Fibroblast of skin of right biceps (primary cell): ENCODE measurements around the gene CBY2.

Experiments used
- DNase-seq: peaks from one replicate; pipeline ENCODE4 v3.0.0-alpha.2; 2013

CBY2 gene

DNA sequence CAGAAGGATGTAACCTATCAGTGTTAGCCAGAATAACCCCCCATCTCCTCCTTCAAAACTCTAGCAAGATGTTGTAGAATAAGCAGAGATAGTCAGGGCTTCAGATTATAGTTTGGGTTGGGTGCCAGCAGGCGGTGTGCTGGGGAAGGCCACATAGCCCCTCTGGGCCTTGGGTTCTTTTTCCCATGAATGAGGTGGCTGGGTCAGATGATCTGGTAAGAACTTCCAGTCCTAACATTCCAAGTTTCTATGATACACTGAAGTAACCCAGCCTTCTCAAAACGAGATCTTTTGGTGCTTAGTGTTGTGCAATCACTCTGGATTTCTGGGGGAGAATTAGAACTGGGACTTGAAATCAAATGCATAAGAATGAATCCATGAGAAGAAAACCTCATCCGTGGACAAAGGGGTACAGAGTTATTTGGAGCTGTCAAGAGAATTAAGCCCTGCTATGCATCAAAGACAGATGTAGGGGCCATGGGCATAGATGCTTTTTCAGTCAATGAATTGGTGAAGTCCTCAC is 810 bp downstream of the CBY2 start:
- no peak for DNase-seq

DNA sequence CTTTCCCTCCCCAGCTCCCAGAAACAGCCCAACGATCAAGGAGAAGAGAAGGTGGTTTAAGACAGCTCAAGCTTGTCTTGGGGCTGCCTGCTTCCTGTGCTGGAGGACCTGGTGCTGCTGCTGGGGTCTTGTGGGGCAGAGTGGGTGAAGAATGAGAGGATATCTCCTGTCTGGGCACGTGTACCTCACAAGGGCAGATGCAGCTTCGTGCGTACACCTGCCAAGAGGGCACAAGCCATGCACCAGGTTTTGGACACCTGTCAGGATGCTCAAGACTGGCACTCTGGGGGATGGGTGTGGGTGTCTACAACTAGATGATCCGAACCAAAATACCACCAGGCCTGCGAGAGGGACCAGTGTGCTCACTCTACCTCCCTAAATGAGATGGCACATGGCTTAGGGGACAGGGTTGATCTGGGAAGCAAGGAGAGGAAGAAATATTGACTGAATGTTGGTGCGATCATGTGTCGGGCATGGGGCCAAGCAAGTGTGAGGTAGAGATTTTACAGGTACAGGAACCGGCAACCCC is 2.2 kb downstream of the CBY2 start:
- no peak for DNase-seq

DNA sequence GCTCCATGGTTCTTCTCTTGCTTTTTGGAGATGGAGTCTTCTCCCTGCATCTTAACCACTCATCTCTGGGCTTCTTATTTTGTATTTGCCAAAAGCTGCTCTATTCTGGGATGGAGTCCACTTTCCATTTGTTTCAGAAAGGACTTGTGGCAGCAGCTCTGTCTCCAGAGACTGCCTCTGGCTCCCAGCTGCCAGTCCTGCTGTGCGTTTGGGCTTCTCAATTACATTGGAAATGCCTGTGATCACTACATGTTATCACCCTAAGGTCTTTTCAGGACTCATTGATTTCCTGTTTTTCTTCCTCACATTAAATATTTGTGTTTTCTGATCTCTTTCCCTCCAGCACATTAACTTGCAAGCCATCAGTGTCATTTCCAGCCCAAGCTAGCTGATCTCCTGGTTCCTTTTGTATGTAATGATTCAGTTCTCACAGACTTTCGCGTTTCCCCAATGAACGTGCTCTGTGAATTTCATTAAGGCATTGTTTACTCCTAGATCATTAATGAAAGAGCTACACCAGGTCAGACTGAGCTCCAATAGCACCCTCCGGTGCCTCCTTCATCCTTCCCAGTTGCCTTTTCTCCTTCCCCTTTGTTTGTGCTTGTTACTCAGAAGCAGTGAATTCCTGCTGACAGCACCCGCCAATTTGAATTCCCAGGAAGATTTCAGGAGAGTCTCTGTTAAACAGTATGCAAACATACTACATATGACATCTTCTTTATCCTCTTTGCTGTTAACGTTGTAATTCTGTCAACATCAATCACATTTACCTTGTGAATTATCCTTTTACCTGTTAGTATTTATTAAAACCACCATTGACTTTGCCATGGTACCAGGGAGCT is 3.0 kb downstream of the CBY2 start:
- DNase-seq, result no peak

DNA sequence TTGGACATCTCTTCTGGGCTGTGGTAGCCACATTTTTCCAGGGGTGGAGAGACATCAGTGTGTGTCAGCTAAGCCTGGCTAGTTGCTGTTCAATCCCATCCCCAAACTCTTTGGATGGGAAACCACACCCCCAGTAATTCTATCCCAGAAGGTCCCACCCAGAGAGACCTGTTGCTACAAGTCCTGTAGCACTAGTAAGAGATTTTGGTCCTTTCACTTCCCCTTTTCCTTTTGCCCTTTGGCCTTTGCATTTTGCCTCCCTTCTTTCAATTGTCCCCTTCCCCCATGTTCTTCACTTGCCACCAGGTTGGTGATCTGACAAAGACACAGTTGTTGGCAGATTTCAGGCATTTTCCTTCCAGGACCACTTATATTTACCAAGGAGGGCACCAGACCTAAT is 3.8 kb downstream of the CBY2 start:
- no peak for DNase-seq

DNA sequence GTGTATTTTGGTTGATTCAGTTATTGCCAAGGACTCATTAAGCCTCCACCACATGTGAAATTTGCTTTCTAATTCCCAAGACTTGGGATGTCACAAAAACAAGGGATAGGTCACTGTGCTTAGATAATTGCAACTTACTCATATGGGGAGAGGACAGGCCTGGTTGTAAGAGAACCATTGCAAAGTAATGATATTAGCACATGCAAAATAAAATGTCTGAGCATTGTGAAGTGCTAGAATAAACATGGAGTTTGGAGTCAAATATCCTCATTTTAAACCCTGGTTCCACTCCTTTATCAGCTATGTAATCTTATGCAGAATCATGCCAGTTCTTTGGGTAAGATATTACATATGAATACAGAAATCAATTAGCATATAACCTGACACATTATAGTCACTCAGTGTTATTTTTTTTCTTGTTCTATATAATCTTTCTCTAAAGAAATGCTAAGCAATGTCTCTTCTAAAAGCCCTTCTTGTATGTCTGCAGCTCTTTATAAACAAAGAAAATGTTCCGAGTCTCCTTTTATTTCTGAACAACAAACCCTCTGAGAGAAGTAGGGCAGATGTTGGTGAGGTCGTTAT is 5.5 kb downstream of the CBY2 start:
- DNase-seq, result no peak

DNA sequence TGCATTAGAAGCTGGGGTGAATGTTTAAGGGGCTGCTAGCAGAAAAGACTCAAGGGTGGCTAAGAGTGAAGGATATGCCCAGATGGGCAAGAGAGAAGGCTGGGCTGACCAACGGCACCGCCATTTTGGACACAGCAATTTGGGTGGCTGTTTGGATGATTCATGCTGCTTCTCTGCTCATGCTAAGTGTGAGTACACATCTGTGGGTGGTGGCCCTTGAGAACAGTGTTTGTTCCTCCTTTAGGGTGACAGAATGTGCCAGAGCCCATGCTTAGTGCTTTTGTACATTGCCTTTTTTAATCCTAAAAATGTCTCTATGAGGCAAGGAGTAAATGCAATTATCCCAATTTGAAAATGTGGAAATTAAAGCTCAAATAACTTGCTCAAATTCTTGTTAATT is 9.8 kb downstream of the CBY2 start:
- DNase-seq, result no peak

DNA sequence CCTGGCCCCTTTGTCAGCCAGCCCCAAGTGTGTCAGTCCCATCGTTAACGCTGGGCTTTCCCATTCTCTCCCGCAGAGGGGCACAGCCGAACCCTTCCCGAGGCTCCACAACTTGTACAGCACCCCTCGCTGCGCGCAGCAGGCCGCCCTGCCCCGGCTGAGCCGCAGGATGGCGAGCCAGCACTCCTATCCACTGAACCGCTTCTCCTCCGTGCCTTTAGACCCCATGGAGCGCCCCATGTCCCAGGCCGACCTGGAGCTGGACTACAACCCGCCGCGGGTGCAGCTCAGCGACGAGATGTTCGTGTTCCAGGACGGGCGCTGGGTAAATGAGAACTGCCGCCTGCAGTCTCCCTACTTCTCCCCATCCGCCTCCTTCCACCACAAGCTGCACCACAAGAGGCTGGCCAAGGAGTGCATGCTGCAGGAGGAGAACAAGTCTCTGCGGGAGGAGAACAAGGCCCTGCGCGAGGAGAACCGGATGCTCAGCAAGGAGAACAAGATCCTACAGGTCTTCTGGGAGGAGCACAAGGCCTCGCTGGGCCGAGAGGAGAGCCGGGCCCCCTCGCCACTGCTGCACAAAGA is 11.1 kb downstream of the CBY2 start:
- no peak for DNase-seq

DNA sequence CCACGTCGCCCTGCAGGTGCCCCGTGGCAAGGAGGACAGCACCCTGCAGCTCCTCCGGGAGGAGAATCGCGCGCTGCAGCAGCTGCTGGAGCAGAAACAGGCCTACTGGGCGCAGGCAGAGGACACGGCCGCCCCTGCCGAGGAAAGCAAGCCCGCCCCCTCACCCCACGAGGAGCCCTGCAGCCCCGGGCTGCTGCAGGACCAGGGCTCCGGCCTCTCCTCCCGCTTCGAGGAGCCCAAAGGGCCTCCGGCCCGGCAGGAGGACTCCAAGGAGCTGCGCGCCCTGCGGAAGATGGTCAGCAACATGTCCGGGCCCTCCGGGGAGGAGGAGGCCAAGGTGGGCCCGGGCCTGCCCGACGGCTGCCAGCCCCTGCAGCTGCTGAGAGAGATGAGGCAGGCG is 11.6 kb downstream of the CBY2 start:
- DNase-seq, result no peak

DNA sequence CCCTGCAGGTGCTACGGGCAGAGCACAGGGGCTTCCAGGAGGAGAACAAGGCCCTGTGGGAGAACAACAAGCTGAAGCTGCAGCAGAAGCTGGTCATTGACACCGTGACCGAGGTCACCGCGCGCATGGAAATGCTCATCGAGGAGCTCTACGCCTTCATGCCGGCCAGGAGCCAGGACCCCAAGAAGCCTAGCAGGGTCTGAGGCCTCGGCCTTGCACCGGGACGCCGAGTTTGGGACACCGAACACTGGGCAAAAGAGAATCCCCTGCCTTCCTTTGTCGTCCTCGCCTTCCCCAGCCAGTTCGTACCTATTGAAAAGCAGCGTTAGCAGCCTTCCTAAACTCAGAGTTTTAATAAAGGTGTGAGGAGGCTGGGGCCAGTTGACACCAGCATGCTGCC is 12.1 kb downstream of the CBY2 start:
- DNase-seq, result no peak

DNA sequence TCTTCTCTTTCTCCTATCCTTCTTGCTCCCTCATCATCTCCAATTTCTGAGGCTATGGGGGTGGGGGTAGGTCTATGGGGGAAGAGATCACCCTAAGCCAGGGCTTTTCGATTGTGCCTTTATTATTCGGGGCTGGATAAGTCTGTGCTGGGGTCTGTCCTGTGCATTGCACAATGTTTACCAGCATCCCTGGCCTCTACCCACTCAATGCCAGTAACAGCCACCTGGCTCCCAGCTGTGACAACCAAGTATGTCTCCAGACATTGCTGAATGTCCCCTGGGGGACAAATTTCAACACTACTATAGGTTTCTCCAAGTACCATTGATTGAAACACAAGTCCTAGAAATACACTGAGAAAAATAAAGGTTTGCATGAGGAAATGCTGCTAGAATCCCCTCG is 13.2 kb downstream of the CBY2 start:
- no peak for DNase-seq

DNA sequence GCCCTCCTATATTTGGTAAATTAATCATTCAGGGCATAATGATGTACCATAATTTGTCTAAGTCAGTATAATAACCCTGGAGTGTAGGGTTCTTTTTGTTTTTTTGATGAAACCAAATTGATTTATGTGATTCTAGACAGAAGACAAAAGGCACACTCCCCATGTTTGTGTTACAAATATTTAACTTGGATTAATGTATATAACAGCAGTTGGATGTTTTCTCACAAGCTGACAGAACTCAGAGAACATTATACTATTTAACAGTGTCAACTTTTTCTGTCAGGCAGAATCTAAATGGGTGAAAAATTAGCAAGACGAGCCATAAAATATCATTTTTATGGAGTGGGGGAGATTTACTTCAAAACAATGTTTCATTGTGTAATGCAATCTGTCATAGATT is 15.2 kb downstream of the CBY2 start:
- DNase-seq, result no peak

DNA sequence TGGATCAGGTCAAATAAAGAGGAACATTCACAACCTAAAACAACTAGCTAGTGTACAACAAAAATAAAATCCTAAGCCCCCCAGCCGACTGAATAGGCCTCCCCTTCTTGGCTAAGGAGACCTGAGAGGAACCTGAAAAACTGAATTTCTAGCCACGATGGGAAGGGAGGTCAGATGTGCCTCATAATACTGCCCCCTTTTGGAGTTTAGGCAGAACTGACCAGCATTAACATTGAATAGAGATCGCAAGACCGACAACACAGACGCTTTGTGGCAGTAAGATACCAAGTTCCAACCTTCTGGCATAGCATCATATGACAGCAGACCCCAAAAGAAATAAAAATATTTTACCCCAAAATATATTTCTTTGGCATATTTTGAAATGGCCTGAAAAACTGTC is 15.9 kb downstream of the CBY2 start:
- DNase-seq, result peak; percentile 12

DNA sequence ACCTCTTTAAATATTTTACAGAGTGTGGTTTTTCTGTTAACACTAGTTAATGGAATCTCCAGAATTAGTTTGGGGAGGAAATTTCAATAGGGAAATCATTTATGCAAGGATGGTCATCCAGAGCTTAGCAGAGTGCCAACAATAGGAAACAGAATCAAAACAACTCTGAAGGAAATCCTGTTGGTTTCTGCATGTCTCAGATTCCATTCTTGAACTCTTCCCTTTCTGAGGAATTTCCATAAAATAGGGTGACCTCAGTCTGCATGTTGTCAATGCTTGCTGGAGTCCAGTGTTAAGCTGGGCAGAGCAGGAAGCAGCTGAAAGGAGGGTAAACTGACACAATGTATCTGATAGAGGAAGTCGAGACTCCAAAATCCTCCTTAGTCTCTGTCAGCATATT is 16.9 kb downstream of the CBY2 start:
- DNase-seq, result no peak

DNA sequence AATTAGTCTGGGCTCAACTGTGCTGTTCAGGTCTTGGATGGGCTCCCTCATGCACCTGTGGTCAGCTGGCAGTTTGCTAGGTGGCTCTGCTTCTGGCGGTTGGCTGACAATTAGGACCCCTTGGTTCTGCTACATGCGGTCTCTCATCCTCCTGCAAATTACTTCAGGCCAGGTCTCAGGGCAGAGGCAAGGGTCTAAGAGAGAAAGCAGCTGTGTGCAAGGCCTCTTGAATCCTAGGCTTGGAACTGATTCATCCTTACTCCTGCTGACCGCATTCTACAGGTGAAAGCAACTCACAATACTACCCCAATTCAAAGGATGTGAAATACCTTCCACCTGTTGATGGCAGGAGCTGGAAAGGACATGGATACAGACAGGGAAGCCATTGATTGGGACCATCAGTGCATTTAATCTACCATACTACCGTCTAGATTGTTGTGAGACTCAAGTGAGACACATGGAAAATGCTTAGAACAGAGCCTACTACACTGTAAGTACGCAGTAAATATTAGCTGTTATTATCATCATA is 19.1 kb downstream of the CBY2 start:
- DNase-seq, result no peak

DNA sequence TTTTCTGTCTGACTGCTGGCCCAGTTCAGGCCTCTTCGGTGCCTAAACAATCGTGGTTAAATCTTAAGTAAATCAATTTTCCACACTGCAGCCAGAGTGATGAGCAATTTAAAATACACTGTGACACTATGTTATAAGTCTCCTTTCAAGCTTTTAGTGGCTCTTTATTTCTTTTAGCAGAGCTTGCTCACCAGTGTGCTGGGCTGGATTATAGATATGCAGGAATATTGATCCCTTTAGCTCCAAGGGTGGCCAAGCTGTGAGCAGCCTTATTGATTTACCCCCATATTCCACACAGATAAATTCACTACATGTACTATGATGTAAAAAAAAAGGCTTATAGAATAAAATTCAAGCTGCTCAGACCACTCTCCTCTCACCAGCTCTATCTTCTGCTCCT is 21.7 kb downstream of the CBY2 start:
- DNase-seq, result no peak

DNA sequence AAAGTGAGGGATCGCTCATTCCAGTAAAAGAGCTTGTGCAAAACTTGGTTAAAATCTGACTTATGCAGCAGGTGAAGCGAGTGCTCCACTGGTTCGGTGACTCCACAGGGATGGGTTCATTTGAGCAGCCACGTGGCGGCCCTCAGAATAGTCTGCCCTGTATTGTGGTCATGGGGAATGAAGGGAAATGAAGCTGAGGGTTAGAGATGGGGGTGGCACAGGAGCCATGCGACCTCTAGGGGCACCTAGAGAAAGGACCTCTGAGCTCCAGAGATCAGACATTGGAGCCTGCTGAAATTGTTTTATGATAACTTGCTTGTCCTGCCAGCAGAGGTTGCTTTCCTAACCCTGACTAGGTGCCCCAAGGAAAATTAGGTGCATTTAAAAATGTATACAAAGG is 26.6 kb downstream of the CBY2 start:
- no peak for DNase-seq

DNA sequence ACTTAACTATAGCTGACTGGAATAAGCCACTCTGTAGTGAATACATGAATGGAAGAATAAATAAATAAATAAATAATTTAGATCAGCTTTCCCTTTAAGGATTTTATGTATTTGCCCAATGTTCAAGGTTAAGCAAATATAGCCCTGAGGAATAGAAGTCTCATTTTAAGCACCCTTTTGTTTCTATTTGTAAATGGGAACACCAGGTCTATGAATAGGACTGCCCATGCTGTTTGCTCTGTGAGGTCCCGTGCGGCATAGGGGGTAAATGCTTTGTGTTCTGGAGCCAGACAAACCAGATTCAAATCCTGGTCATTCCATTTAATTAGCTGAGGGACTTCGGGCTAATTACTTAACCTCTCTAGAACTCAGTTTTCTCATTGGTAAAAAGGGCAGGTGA is 29.3 kb downstream of the CBY2 start:
- DNase-seq, result no peak

DNA sequence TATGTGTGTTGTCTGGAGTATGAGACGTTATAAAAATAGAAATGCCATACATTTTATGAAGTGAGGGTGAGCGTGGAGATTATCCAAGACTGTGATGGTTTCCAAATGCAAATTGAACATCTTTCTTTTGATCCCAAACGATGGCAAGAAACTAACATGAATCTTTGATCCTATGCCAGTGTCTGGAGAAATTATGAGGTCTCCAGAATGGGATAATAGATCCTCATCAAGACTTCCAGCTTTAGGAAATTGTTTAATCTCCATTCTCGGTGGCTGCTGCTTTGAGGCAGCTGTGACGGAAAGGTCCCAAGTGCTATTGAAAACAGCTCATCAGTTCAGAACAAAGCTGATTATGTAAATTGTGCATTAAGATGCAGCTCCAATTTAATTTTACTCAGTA is 30.8 kb downstream of the CBY2 start:
- DNase-seq, result no peak

DNA sequence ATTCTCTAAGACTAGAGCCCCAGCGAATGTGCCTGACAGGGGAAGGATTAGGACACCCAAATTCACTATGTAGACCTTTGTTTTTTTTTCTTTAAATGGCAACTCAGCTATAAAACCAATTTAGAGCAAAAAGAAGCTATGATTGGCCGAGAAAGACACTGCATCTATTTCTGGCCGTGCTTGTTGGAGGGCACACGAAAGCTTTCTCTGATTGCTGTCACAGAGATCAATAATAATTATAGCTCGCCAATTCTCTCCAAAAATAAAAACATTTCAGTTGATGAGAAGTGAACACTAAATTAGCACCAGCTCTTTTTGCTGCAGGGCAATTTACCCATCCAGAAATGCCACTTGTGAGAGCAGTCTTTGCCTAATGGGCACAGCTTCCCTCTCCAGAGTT is 31.2 kb downstream of the CBY2 start:
- no peak for DNase-seq

DNA sequence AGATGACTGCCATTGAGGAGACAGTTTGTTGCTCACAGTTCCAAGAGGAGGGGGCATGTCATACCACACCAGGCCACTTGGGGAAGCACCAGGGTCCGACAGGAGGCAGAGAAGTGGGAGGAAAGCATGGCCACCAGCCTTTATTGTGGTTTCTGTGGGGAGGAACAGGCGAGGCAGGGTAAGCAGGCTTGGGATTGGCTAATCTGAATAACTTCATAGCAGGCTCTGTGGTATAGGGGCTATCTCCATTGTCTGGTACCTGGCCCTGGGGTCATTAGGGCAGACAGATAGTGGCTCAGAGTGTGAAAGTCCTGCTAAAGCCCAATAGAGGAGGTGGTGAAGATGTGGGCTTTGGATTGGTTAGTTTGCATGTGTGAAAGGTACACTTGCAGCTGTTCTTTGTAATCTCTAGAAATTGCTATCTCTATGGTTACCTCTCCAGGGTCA is 35.5 kb downstream of the CBY2 start:
- DNase-seq, result no peak

DNA sequence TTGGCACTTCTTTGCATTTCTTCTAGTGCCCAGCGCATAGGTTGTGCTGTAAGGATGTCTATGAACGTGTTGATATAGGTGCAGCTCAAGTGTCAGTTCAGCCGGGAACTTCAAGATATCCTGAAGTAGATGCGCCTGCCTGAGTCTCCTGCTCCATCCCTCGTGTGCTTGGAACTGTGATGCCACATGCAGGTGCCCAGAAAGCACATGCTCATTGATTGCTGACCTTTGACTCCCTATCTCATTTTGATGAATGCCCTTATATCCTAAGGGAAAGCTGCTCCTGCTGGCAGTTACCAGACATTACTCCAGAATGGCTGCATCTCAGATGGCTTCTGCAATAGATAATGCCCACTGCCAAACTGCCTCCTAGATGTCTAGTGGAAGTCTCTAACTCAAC is 40.9 kb downstream of the CBY2 start:
- DNase-seq, result no peak

DNA sequence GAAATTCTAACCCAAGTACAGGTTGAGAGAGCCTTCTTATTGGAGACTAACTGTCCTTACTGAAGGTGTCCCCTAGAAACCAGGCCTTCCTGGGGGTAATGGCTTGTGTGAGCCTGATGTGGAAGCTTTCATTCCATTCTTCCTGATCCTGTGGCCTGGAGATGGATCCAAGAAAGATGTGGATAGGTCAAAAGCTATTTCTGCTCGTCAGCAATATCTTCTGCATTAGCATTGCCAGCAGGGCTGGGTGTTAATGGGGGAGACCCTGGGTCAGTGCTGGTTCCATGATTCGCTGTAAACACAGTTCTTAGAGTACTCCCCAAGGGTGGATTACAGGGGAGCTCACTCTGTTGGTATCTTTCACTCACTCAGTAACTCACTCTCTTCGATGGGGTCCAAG is 42.9 kb downstream of the CBY2 start:
- DNase-seq, result no peak

DNA sequence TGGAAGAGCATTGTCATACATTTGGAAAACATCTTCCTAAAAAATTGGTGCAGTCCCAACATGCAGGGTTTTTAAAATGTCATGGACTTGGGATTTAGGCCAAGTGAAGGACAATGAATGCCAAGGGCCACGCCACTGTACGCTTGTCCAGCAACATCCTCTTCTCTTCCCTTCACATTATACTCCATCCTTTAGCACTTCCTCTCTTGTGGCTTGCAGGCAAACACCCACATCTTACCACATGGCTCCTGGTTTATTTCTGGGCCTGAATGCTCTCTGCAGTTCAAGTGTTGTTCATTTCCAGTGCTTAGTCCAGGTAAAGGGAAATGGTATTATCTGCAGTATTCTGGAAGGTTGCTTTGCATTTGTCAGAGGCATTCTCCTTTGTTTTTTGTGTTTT is 45.0 kb downstream of the CBY2 start:
- DNase-seq, result no peak
